T47D (cell line): ENCODE results near the gene DNAI7.

ENCODE experiments used
- DNase-seq, 2 experiments: peaks; one replicate each; pipeline versions ENCODE4 v3.0.0 to v3.0.0-alpha.2; 2011 to 2012; ENCODE audit warnings: low read depth in 1 of 2, low spot score in 1 of 2
- JUND ChIP-seq: IDR thresholded peaks from 2 replicates; pipeline ENCODE4 v1.6.1; 2012; ENCODE audit warnings: low read depth
- in situ Hi-C: cut with HindIII; loops from 2 replicates; pipeline ENCODE4 v1.10.0; 2016; ENCODE audit warnings: low sequenced_read_pairs, low pct_unique_long_range_greater_than_20kb

Gene DNAI7

DNA sequence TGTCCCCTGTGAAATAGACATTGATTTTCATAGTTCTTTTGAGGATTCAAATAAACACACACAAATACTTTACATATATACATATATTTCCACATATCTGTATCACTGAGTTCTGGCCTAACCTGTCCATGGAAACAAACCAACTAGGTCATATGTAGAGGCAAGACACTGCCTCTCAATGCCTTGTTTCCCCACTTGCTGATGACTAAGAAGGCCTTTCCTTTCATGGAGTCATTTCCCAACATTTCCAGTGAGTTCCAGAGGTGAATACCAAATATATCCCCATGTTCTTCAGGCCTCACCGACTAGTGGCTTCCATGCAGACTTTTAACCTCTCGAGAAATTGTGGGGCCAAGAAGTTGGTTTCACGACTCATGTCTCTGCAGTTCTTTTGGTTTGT, 120.8 kb downstream of the DNAI7 start:
- DNase-seq: no peak
- TF ChIP-seq JUND: no peak
- in situ Hi-C loops: no loop called here

DNA sequence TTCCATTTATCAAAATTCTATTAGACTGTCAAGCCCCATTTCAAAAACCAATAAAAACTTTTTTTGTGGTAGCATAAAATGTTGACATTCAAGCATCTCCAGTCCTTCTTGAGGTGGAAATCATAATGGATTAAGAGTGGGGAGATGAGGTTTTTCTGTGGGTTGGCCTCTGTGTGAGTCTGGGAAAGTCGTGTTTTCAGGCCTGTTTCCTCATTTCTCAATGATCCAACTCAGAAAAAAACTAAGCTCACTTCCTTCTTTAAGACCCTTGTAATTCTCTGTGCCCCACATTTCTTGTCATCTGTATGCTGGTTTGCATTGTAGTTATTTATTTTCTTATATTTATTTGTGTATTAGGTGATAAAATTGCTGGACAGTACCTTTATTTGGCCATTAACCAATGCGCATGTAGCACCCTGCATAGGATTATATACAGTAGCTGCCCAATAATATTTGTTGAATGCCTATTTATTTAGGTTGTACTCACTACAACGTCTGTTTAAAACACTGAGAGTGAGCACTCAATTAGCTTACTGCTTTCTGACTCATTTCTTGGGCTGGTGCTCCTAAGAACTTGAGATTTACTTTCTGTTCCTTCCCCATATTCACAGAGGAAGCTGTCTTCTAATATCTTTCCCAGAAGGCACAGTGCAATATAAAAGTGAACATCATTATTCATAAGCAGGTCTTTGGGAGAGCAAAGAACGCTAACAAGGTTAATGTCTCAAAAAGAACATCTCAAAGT, 121.9 kb downstream of the DNAI7 start:
- in situ Hi-C loops: no loop called here
- DNase-seq: no peak
- TF ChIP-seq JUND: no peak

DNA sequence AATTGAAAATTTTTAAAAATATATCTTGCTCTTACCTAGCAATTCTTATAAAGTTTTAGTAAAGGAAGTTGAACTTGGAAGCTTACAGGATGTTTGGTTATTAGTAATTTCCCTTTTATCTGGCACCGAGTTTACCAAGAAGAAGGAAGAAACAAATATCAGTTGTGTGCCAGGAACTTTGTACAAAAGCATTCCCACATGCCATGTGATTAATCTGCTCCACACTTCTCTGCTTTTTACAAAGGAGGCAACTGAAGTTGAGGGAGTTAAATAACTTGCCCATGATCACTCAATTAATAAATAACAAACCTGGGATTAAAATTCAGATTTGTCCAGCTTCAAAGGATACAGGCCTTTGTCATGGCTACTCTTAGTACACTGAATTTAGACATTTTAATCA, 123.6 kb downstream of the DNAI7 start:
- DNase-seq: no peak
- in situ Hi-C loops: no loop called here
- TF ChIP-seq JUND: no peak

DNA sequence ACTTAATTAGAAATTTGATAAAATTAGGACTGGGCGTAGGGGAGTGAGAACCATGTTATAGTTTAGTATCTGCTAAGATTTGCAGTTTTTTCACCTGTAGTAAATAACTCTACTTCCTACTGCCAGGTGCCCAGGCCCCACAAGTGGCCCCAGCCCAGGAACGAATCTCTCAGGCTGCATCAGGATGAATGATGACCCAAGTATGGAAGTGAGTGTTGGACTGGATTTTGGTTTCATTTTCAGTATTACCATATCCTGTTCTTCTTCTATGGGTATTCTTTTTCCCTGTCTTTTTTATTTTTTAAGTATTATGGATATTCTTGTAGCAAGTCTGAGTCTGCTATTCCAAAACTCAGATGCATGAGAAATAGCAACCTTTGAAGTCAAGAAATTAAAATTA, 125.7 kb downstream of the DNAI7 start:
- in situ Hi-C loops: no loop called here
- TF ChIP-seq JUND: no peak

DNA sequence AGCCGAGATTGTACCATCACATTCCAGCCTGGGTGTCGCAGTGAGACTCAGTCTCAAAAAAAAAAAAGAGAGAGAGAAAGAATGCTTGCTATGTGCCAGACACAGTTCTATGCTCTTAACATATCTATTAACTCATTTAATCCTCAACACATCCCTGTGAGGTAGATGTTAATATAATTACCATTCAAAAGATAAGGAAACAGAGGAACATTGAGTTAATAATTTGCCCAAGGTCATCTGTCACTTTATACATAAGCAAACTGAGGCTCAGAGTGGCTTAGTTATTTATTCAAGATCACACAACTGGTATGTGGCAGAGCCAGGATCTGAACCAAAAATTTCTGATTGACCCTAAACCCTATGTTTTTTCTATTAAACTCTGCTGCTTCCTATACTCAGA, 129.9 kb downstream of the DNAI7 start:
- no peak for TF ChIP-seq JUND
- DNase-seq: no peak
- in situ Hi-C loops: no loop called here

More for the DNA sequence above, 125.7 kb downstream of the DNAI7 start:
- no peak for DNase-seq

DNA sequence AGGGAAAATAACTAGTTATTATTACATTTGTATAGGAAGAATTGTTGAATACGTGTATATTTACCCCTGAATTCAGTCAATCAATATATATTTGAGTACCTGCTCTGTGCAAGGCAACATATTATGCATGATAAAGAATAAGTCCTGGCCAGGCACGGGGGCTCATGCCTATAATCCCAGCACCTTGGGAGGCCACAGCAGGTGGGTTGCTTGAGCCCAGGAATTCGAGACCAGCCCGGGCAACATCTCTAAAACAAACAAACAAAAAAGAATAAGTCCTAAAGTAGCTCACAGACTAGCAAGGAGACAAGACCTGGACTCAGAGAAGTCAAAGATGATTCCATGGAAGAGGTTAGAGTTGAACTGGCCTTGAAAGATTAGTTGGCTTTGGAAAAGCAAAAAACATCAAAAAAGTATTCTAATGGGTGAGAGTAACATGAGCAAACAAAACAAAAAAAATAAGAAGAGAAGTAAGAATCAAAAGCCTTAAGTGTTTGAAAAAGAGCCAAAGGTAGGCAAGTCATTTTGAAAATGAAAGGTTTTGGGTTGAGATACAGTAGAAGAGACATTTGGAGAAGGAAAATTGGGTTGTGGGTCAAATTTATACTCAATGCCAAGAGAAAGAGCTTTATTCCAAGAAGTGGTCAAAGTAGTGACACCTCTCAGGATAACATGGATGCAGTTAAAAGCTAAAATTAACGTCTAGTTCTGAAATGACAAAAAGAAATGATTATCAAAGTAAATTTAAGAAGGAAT, 130.9 kb downstream of the DNAI7 start:
- DNase-seq: no peak
- in situ Hi-C loops: no loop called here
- TF ChIP-seq JUND: no peak

DNA sequence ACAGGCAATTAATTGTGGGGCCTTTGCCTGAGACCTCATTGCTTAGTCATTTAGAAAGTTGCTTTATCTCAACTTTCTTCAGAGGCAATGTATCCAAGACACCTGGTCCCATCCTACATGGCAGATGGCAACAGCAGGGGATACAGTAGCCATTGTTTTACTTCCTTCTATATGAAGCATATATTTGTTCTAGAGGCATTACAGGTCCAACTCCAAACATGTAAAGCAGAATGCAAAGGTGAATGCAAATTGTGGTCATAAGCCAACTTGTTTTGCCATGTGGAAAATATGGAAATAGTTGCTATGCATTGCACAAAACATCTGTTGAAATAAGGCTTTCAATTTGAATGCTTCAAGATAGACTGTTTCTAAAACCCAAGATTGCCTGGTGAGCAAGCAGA, 136.3 kb downstream of the DNAI7 start:
- in situ Hi-C loops: no loop called here
- no peak for DNase-seq
- TF ChIP-seq JUND: no peak
